GM12891 (cell line): ENCODE measurements around the gene TM2D1. TPM values are rescaled to one million over a fixed set of nuclear protein-coding genes. Genes with fewer than 3 reads are reported as not detected.

Experiments
- DNase-seq: peaks from one replicate; pipeline ENCODE4 v3.0.0; 2011; ENCODE audit warnings: low spot score; ENCODE audit not compliant: insufficient read length
- FAIRE-seq: peaks from 2 replicates; lab custom pipeline; 2011; peaks lifted over from hg19 to GRCh38; lab: Jason Lieb, UNC
- PAX5 ChIP-seq: IDR thresholded peaks from 2 replicates; pipeline ENCODE4 v1.6.1; 2011; ENCODE audit warnings: low read length, moderate library complexity, mild to moderate bottlenecking; ENCODE audit not compliant: insufficient read depth, severe bottlenecking
- POLR2A ChIP-seq: IDR thresholded peaks from 2 replicates; pipeline ENCODE4 v1.6.1; 2011; ENCODE audit warnings: low read depth, low read length, control low read depth
- POLR2AphosphoS5 ChIP-seq: IDR thresholded peaks from 2 replicates; pipeline ENCODE4 v1.6.1; 2011; ENCODE audit warnings: low read depth, low read length, control low read depth
- POU2F2 ChIP-seq: IDR thresholded peaks from 2 replicates; pipeline ENCODE4 v1.6.1; 2011; ENCODE audit warnings: low read depth, mild to moderate bottlenecking, control low read depth, low read length, moderate library complexity
- SPI1 ChIP-seq: IDR thresholded peaks from 2 replicates; pipeline ENCODE4 v1.6.1; 2011; ENCODE audit warnings: low read depth, low read length, control low read depth
- TAF1 ChIP-seq: IDR thresholded peaks from 2 replicates; pipeline ENCODE4 v1.6.1; 2011; ENCODE audit warnings: low read depth, low read length, control low read depth
- polyA plus RNA-seq: library from polyadenylated mRNA; unstranded; fragments of >200 nt; gene quantifications from one replicate; pipeline ENCODE4 v1.2.1, GENCODE V29; 2012; ENCODE audit warnings: low read depth, missing spikeins, inconsistent platforms; ENCODE audit not compliant: missing spikeins

The TM2D1 gene
- polyA plus RNA-seq: 23.0 TPM

GRCh38 chr1:61724813-61725694 lies at the start of gene TM2D1:
TSS of gene TM2D1 (minus strand) at chr1:61725141. CDS start at chr1:61725120, 21 bp downstream.
- TF ChIP-seq PAX5 (no peak), POLR2AphosphoS5 (peak; percentile 98), SPI1 (peak; percentile 87), POLR2A (peak; percentile 99), POU2F2 (peak; percentile 92), TAF1 (peak; percentile 98)
- peak; percentile 70 for DNase-seq
- peak; percentile 98 for FAIRE-seq

DNA sequence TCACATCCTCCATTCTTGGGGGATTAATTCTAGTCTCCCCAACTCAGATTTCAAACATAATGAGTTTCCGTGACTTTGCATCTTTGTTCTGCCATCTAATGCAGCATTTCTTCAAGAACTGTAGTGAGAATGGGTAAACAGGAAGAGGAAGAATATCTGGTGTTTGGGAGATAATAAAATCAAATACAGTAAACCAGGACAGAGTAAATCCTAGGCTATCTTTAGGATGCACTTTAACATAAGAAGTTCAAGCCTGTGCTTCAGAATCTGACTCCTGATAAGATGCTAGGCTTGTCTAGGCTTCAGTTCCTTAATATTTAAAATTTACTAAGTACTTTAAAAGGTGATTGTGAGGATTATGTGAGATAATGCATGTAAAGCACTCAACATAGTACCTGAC lies 45.2 kb upstream of the TM2D1 start:
- TF ChIP-seq POLR2A: no peak
- no peak for TF ChIP-seq POLR2AphosphoS5
- no peak for TF ChIP-seq TAF1
- TF ChIP-seq POU2F2: no peak
- no peak for TF ChIP-seq PAX5
- no peak for TF ChIP-seq SPI1
- no peak for DNase-seq
- no peak for FAIRE-seq

GRCh38 chr1:61757950-61758349 lies 33.0 kb upstream of the TM2D1 start:
- DNase-seq (no peak), FAIRE-seq (no peak)
- no peak for TF ChIP-seq TAF1
- no peak for TF ChIP-seq POU2F2
- TF ChIP-seq POLR2A: no peak
- TF ChIP-seq PAX5: no peak

- FAIRE-seq: no peak
- DNase-seq: no peak
- TF ChIP-seq POLR2A (no peak), TAF1 (no peak), SPI1 (no peak), POU2F2 (no peak)
Measured at GRCh38 chr1:61756773-61757172, 31.8 kb upstream of the TM2D1 start.

- DNase-seq: no peak
Measured at GRCh38 chr1:61754545-61754944, 29.6 kb upstream of the TM2D1 start.

DNA sequence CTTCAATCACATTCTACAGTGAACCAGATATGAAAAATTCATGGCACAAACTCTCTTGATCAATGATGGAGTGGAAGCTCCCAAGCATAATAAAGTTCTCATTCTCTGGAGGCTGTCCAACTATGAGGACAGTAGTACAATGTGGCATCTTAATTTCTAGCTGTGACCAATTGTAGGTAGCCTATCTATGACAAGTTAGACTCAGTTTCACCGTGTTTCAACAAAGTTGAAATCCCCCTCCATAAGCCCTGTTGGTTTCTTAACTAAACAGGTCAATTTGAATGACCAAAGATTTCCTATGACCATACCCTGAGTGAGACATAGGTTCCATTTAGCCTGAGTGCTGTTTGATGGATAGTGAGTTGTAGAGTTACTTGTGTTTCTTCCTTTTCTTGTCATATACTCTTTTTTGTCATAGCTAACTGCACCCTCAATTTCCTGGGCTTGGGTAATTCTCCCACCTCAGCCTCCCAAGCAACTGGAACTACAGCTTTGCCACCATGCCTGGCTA lies 29.1 kb upstream of the TM2D1 start:
- TF ChIP-seq PAX5: no peak
- TF ChIP-seq TAF1: no peak
- no peak for TF ChIP-seq POLR2A
- no peak for TF ChIP-seq POLR2AphosphoS5
- no peak for TF ChIP-seq POU2F2
- TF ChIP-seq SPI1: no peak
- no peak for DNase-seq
- FAIRE-seq: peak; percentile 50

More at GRCh38 chr1:61754545-61754944, 29.6 kb upstream of the TM2D1 start:
- TF ChIP-seq POLR2A (no peak), POLR2AphosphoS5 (no peak), TAF1 (no peak), SPI1 (no peak), POU2F2 (no peak), PAX5 (no peak)
- no peak for FAIRE-seq

- DNase-seq (no peak), FAIRE-seq (no peak)
- TF ChIP-seq POU2F2 (no peak), POLR2AphosphoS5 (no peak), SPI1 (no peak), TAF1 (no peak), POLR2A (no peak), PAX5 (no peak)
Measured at GRCh38 chr1:61752921-61753389, 28.0 kb upstream of the TM2D1 start.

DNA sequence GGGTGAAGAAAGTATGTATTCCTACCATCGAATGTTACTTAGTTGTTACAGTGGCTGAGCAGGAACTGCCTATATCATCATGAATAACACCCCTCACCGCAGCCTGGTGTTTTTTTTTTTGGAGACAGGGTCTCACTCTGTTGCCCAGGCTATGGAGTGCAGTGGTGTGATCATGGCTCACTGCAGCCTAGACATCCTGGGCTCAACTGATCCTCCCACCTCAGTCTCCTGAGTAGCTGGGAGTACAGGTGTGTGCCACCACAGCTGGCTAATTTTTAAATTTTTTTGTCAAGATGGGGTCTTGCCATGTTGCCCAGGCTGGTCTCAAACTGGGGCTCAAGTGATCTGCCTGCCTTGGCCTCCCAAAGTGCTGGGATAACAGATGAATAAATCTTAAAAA lies 24.6 kb upstream of the TM2D1 start:
- no peak for TF ChIP-seq POLR2AphosphoS5
- no peak for TF ChIP-seq SPI1
- TF ChIP-seq TAF1: no peak
- TF ChIP-seq PAX5: no peak
- no peak for TF ChIP-seq POLR2A
- no peak for TF ChIP-seq POU2F2
- DNase-seq: no peak
- FAIRE-seq: no peak

DNA sequence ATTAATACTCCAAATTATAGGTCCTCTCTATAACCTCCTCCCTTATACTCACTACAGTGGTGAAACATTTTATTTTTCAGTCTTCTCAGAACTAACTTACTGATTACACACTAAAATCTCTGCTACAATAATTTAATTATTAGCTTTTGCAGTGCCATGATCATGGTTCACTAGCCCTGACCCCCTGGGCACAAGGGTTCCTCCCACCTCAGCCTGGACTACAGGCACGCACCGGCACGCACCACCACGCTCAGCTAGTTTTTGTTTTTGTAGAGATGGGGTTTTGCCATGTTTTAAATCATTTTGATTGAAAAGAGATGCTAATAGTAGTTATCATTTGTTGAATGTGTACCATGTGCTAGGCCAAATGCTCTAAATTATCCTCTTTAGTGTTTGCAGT lies 23.6 kb upstream of the TM2D1 start:
- no peak for FAIRE-seq
- TF ChIP-seq POLR2A (no peak), PAX5 (no peak), POU2F2 (no peak), TAF1 (no peak), SPI1 (no peak), POLR2AphosphoS5 (no peak)

DNA sequence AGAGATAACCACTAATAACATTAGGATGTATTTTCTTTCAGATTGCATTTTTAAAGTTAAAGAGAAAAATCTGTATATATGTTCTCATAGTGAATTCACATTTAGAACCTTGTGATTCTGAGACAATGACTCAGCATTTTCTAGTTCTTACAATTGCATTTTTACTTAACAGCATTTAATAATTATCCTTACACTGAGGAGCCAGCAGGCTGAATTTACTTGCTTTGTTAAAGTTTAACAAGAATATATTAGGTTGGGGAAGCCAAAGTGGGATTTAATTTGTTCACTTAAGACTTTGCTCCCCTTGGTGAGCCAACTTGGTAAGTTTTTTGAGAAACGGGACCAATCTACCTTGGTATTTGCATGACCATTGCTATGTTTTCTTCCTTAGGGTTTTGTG lies 21.9 kb upstream of the TM2D1 start:
- no peak for DNase-seq
- TF ChIP-seq POU2F2 (no peak), SPI1 (no peak), POLR2AphosphoS5 (no peak), PAX5 (no peak), POLR2A (no peak), TAF1 (no peak)
- no peak for FAIRE-seq

More for the DNA sequence above, 23.6 kb upstream of the TM2D1 start:
- no peak for DNase-seq
